Activated CD4-positive, alpha-beta T cell treated with anti-CD3 and anti-CD28 coated beads, Interleukin-2, Interleukin-6, amounts not matched to agents 100 ng/mL and 50 ng/mL, durations not matched to agents 16 hours and 8 hours (primary cell): ENCODE measurements around the gene ZRSR2.

Experiments used
- DNase-seq: peaks from one replicate; pipeline ENCODE4 v3.0.0-alpha.2; 2020

The ZRSR2 gene

DNA sequence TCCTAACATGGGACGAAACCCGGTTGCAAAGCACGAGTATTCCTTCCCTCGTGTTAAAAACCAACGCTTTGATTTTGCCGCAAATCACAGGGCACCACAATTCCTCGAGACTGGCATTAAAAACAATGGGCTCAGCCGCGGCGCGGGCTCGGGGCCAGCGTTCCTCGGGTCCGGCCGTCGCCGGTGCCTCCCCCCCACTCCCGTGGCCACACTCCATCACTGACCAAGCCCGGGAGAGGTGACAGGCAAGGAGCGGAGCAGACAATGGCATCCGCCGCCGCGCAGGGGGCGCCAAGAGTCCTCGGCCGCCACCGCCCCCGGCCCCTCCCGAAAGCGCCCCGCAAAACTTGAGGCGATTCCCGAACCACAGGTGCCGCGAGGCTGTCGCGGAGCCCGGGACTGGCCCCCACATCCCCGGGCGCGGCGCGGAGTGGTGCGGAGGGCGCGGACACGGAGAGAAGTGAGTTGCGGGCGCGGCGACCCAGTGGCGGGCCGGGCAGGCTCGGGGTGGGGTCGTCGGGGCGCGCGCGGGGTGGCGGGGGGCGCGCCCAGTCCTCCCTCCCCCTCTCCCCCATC is 63.9 kb downstream of the ZRSR2 start:
- DNase-seq: peak; percentile 61

DNA sequence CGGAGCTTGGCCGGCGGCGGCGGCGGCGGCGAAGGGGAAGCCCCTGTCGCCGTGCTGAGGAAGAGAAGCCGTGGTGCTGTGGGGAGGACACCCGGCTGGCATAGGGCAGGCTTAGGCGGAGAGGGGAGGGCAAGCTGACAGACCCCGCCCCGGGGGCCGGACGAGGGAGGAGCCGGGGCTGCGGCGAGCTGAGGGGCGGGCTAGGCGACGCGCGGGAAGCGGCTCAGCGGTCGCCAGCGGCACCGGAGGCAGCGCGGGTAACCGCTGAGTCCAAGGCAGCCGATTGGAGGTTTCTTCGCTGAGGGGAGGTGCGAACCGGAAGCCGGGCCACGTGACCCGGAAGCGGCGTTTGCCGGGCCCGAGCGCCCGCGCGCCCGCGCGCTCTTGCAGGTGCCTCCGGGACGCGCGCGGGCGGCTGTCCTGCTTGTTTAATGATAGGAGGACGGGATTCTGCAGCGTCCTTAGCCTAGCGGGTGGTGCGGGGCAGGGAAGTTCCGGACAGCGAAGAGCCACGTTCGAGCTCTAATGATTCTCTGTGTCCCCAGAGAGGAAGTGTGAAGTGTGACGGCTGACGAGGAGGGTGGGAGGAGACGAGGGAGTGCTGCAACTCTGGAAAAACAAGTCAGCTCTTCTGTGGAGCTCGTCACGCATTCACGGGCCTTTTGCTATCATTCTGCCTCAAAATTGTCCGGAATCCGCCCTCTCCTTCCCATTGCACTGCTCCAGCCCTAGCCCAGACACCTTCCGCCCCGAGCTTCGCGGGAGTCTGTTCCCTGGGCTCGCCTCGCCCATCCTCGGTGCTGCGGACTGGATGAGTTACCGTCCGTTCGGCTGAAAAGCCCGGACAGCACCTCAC is 64.7 kb downstream of the ZRSR2 start, which contains the start of gene AP1S2:
Gene AP1S2, minus strand, starts transcription at position 102 of the 856 bp plus-strand sequence. CDS start 2,289 bp downstream, outside the sequence.
- peak; percentile 99 for DNase-seq

DNA sequence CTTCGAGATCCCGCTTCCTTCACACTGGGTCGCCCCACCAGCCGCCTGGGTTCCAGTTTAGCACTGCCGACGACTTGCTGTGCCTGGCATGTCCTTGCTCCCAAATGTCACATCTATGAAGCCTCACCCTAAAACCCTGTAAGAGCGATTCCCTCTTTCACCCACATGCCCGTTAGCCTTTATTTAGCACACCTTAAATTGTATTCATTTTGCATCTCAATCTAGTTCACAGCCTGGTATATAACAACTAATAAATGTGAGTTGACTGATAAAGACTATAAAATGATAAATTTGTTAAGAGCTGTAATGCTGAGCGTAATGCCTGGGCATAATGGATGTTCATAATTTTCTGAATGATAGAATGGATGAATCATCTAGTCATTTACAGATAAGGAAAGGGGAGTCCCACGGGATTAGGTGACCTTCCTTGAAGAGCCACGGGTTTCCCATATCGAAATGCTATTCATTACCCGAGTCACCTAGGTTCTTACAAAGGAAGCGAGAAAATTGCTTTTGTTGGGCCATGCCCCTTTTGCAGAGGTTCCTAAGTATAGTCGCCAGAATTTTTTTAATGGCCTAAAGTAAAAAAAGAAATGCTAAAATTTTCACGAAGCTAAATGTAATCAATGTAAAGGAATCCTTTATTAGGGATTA is 65.4 kb downstream of the ZRSR2 start:
- DNase-seq: no peak

DNA sequence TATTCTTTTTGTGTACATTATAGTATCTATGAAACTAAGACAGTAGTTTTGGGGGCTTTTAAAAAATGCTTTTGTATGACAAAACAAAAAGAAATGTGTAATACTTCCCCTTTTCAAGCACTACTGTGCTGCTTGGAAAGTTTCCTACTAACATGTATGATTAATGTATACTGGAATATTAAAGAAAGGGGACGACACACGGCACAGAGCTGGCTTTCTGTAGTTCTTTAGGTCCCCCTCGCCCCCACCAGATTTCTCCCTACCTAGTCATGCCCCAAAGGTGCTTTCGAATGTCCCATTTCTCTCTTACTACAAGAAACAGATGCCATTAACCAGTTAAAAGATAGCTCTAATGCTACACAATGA is 65.9 kb downstream of the ZRSR2 start:
- no peak for DNase-seq

GRCh38 chrX:15856636-15857035 is 66.4 kb downstream of the ZRSR2 start:
- no peak for DNase-seq

DNA sequence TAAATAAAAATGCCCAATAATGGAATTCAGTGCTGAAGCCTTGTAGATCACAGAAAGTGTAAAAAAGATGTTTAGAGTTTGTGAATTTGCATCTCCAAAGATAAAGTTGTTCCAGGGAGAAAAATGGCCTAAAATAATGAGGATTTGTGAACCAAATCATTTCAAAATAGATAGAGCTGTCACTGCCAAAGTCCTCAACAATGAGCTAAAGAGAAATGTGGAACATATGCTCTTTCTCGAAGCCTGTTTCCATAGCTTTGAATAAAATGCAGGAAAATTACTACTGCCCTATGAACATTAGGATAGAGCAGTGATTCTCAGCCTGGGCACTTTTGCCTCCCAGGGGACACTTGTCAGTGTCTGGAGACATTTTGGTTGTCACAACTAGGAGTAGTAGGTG is 67.8 kb downstream of the ZRSR2 start:
- DNase-seq: no peak

DNA sequence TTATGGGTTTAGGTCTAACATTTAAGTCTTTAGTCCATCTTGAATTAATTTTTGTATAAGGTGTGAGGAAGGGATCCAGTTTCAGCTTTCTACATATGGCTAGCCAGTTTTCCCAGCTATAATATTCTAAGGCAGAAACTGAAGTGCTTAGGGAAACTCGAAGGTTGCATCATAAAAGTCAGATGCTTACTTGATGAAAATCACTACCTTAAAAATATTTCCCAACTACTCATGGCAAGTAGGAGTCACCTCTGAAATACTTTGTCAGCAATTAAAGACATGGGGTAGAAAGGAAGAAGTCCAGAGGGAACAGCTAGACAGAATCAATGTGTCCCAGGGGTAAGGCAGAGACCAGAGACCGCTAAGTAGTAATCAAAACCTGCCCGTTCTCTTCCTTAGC is 70.6 kb downstream of the ZRSR2 start:
- no peak for DNase-seq

DNA sequence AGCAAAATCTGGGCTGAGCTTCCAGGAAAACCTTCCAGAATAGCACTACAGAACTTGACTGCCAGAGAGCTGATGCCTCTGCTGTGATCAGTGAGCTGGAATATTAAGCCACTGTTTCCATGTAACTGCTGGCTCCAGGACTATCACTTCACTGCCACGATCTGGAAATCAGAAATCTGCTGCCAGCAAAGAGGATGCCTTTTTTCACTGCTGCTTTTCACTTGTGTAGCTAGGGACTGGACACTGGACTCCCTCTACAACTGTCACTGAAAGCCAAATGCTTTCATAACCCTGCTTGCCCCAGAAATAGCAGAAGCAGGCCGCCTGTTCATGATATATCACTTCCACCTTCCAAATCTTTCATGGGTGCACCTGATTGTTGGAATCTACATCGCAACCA is 73.7 kb downstream of the ZRSR2 start:
- DNase-seq: no peak

GRCh38 chrX:15864629-15865028 is 74.3 kb downstream of the ZRSR2 start:
- DNase-seq: no peak

GRCh38 chrX:15866147-15866546 is 75.9 kb downstream of the ZRSR2 start:
- no peak for DNase-seq

DNA sequence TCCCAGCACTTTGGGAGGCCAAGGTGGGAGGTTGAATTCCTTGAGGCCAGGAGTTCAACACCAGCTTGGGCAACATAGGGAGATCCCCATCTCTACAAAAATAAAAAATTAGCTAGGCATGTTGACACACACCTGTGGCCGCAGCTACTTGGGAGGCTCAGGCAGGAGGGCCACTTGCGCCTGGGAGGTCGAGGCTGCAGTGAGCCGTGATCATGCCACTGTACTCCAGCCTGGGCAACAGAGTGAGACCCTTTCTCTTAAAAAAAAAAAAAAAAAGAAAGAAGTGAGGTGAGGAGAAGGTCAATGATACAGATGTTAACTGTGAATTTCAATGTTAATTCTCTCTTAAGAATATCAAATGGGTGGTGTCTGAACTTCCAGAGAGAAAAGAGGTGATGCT is 79.4 kb downstream of the ZRSR2 start:
- no peak for DNase-seq

DNA sequence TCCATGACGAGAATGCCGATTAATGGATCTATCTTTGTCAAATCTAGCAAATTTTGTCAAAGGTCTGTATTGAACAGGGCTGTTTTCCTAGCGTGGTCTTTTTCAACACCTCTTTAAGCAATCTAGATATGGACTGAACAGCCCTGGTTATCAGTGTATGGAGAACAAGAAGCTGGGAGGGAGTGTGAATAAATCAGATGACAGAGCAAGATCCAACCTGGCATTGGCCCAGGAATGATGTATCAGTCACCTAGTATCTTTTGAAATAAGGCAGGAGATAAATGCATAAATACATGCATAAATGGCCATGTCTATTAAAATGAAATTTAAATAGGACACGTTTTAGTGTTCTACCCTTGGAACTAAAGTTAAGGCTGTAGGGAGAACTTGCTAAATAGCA is 80.0 kb downstream of the ZRSR2 start:
- no peak for DNase-seq
